Activated T-cell treated with anti-CD3 and anti-CD28 coated beads, Interleukin-2, amount 50 U/mL, for 1 hour (primary cell): ENCODE data around the gene ACADVL.
A peak's percentile ranks its signal among the peaks of the same experiment; 100 is the strongest.
"Not testable (repeated sequence)": the region's sequence is repeated elsewhere in the genome, so short reads cannot be mapped to it uniquely, and the experiment has no call there.

Source experiments
- DNase-seq: peaks from one replicate; pipeline ENCODE4 v3.0.0-alpha.2; 2020

ACADVL gene

DNA sequence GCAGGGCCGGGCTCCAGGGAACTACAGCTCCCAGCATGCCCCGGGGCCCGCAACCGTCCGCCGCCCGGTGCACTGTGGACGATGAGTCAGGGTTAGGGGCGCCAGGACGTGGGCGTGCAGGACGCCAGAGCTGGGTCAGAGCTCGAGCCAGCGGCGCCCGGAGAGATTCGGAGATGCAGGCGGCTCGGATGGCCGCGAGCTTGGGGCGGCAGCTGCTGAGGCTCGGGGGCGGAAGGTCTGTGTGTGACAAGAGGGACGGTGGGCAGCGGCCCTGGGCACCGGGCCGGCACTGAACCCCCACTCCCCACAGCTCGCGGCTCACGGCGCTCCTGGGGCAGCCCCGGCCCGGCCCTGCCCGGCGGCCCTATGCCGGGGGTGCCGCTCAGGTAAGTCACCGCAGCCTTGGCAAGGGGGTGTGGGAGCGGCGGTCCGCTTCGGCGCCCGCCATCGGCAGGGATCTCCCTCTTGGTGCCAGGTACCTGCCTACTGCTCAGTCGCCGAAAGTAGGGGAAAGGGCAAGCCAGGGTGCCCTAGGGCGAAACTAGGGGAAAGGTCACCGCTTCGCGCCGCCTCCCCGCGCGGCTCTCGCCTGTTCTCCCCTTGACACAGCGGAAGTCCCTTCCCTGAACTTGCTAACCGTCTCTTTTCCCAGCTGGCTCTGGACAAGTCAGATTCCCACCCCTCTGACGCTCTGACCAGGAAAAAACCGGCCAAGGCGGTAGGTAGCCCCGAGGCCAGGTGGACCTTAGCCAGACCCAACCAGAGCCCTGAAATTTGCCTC lies at the start of gene ACADVL, which contains the start of gene DLG4:
TSS of gene ACADVL (plus strand) at position 127 of the 781 bp plus-strand sequence. CDS start at position 174, 47 bp downstream.
TSS of gene DLG4 (minus strand) at position 25 of the 781 bp plus-strand sequence.
- peak; percentile 80 for DNase-seq

DNA sequence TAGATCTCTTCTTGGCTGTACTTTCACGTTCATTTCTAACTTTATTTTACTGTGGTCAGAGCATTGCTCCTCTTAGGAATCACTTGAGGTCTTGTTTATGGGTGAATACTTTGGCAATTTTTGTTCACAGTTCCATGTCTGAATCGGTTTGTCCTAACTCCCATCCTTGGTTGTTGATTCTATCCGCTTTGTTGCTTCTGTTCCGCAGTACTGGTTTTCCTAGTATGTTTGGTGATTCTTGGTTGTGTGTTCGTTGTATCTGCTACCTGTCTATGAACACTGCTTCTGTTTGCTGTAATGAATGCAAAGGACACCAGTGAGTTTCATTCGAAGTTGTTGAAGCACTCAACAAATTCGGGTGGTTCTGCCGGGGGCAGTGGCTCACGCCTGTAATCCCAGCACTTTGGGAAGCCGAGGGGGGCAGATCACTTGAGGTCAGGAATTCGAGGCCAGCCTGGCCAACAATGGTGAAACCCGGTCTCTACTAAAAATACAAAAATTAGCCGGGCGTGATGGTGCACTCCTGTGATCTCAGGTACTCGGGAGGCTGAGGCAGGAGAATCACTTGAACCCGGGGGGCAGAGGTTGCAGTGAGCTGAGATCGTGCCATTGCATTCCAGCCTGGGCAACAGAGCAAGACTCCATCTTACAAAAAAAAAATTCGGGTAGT lies 47.1 kb upstream of the ACADVL start:
- not testable (repeated sequence) for DNase-seq

GRCh38 chr17:7173687-7174602 lies 45.8 kb upstream of the ACADVL start:
- DNase-seq, result peak; percentile 46

- no peak for DNase-seq
These were observed 45.0 kb upstream of the ACADVL start for GRCh38 chr17:7174603-7175326.

DNA sequence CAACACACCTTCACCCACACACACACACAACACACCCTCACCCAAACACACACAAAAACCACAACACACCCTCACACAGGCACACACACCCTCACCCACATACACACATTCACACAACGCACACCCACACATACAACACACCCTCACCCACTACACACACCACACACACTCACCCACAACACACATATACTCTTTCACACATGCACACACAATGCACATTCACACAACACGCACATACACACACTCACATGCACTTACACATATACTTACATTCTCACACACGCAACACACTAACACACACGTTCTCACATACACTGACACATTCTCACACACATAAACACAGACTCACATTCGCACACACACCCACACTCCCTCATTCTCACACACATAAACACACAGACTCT lies 44.4 kb upstream of the ACADVL start:
- no peak for DNase-seq

DNA sequence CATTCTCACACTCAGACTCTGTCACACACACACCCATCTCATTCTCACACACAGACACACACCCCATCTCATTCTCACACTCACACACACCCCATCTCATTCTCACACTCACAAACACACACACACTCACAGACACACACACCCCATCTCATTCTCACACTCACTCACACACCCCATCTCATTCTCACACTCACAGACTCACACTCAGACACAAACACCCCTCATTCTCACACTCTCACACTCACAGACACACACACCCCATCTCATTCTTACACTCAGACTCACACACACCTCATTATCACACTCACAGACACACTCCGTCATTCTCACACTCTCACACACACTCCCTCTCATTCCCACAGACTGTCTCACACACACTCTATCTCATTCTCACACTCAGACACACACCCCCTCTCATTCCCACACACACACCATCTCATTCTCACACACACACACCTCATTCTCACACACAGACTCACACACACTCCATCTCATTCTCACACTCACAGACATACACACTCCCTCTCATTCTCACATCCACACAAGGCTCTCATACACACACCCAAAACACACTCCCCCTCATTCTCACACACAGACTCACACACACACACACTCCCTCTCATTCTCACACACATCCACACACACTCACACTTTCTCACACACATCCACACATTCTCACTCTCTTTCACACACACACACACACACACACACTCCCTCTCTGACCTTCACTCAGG lies 43.5 kb upstream of the ACADVL start:
- DNase-seq, result no peak

DNA sequence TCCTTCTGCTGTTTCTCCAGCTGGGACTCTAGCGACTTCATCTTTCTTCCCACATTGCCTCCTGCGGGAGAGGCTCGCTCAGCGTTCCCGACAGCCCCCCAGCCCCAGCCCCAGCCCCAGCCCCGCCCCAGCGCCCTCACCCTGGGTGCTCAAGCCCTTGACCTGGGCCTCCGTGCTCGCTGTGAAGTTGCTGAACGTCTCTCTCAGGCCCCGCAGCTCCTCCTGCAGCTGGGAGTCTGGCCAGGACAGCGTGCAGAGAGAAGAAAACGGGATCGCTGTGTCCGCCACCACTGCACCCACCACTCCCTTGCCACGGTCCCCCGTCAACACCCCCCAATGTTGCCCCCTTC lies 42.9 kb upstream of the ACADVL start:
- no peak for DNase-seq

DNA sequence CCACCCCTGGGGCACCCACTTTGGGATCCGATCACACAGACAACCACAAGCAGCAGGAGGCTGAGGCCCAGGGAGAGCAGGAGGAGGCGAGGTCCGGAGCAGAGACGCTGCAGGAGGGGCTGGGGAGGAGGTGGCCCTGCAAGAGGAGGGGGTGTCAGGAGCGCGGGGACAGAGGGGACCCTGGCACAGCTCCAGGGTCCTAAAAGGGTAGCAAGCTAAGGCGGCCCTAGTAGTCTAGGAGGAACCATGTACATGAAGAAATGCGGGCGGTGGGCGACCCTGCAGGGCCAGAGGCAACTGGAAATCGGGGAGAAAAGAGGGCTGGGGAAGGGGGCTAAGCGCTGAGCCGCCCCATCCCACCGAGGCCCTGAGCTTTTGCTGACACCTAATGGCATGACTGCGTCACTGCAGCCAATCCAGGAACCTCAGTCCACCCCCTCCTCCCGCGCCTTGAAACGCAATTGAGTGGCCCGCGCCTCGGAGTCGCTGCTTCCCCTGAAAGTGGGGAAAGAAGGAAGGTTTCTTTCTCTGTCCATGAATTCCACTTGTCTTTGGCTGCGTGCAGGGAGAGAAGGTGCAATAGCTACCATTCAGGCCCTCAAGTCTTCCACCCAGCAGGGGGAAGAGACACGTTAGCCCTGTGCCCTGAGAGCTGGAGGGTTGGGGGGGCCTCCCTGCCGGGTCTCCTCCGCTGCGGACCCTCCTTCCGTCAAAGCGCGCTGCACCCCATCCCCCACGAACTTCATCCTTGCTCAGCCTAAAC lies 42.4 kb upstream of the ACADVL start:
- DNase-seq, result peak; percentile 71

DNA sequence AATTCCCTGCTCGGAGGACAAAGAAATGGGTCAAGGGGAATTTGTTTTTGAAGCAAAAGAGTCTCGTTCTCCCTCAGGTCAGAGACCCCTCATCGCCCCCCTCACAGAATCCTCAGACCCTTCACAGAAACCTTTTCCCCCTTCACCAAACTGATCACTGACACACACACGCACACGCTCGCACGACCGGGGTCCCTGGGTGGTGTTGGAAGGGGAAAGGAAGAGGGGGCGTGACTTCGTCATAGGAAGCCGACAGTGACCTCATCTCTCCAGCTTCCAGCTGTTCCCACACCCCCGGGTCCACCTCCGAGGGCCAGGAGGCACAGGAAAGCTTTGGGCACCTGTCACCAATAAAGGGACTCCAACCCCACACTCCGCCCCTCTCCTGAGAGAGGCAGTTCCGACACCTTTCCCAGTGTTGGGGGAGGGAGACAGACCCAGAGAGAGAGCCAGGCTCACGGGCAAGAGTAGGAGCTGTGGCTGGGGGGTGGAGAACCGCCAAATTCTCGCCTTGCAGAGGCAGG lies 41.7 kb upstream of the ACADVL start:
- no peak for DNase-seq

- no peak for DNase-seq
These were observed 40.8 kb upstream of the ACADVL start for GRCh38 chr17:7178973-7179316.

- DNase-seq, result no peak
These were observed 40.2 kb upstream of the ACADVL start, which contains the start of gene ASGR1 for GRCh38 chr17:7179317-7180254. Gene ASGR1, minus strand, starts transcription at chr17:7179370. Its CDS starts 807 bp downstream, at chr17:7178563.

DNA sequence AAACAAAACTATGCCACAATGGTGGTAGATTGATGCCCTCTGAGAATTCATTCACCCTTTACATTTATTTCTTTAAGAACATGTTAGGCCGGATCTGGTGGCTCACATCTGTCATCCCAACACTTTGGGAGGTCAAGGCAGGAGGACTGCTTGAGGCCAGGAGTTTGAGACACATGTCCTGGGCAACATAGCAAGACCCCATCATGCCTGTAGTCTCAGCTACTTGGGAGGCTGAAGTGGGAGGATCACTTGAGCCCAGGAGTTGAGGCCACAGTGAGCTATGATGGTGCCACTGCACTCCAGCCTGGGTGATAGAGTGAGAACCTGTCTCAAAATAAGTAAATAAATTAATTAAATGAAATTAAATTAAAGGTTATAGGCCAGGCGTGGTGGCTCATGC lies 37.6 kb upstream of the ACADVL start:
- not testable (repeated sequence) for DNase-seq

DNA sequence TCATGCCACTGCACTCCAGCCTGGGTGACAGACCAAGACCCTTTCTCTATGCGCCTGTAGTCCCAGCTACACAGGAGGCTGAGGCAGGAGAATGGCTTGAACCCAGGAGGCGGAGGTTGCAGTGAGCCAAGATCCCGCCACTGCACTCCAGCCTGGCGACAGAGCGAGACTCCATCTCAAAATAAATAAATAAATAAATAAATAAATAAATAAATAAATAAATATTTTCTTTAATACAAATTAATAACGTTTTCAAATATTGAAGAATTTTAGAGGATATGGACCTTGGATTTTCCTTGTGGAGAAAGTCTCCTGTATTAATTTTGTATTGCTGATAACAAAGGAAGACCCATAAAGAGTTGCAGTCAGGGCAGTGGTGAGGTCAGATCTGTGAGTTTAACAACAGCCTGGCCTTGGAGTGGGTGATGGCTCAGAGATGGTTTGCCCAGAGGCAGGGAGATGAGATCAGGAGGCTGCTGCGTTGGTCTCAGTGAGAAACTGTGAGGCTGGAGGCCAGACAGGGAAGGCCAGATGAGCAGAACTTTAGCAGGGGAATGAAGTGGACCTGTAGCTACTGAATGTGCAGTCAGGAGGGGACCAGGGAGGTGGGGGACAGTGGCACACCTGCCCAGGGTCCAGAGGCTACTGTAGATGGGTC lies 36.2 kb upstream of the ACADVL start:
- DNase-seq, result no peak

DNA sequence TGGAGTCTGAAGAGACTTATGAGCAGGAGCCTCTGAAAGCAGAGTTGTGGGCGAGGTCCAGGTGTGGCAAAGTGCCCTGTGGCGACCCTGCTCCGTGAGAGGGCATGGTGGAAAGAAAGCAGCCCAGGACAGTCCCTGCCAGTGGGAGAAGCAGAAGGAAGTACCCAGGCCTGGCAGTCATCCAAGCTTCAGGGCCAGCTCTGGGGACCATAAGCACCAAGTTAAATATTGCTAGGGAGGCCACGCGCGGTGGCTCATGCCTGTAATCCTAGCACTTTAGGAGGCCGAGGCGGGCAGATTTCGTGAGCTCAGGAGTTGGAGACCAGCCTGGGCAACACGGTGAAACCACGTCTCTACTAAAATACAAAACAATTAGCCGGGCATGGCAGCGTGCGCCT lies 35.6 kb upstream of the ACADVL start:
- DNase-seq, result no peak

- DNase-seq, result no peak
These were observed 35.1 kb upstream of the ACADVL start for GRCh38 chr17:7184647-7185046.

DNA sequence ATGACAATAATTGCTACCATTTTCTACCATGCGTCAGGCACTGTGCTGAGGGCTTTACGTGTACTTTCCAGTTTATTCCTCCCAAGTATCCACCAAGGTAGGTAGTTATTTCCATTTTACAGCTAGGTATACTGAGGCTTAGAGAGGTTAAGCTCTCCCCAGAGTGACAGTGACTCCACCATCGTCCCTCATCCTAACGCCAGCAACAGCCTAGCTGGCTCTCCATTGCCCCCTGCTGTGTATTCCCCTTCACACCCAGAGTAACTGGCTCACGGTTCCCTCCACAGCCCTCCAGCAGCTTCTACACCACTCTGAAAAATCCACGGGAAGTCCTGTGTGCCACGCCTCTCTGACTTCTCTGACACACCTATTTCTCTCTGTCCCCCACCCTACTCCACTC lies 33.5 kb upstream of the ACADVL start:
- DNase-seq, result no peak

- DNase-seq, result no peak
These were observed 29.3 kb upstream of the ACADVL start for GRCh38 chr17:7190276-7190917.

DNA sequence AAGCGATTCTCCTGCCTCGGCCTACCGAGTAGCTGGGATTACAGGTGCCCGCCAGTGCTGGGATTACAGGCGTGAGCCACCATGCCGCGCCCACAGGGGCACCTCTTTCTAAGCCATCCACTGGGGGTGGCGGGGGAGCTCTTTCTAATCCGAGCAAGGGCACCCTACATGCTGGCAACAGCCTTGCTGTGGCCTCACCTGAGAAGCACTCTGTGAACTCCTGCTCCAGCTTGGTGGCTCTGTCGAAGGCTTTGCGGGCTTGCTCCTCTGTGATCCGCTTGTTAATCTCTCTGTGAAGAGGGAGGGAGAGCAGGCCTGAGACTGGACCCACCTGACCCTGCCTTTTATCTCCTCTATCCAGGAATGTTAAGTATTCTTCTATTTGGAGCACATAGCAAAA lies 28.7 kb upstream of the ACADVL start:
- no peak for DNase-seq
